Glutamatergic neuron (in vitro differentiated cells): ENCODE data around the gene COMMD7. TPM values are rescaled to one million over a fixed set of nuclear protein-coding genes. Genes with fewer than 3 reads are reported as not detected.

ENCODE experiments used
- DNase-seq: peaks from one replicate; pipeline ENCODE4 v3.0.0; 2022
- H3K27ac Mint-ChIP-seq: one replicate; pipeline ENCODE4 v1.8.0; 2020; ENCODE audit warnings: mild to moderate bottlenecking, mixed read lengths, inconsistent platforms; ENCODE audit not compliant: unreplicated experiment
- H3K27me3 Mint-ChIP-seq: one replicate; pipeline ENCODE4 v1.8.0; 2020; ENCODE audit warnings: mild to moderate bottlenecking, moderate library complexity, mixed read lengths, inconsistent platforms; ENCODE audit not compliant: unreplicated experiment
- H3K36me3 Mint-ChIP-seq: one replicate; pipeline ENCODE4 v1.8.0; 2020; ENCODE audit warnings: mild to moderate bottlenecking, mixed read lengths, inconsistent platforms; ENCODE audit not compliant: unreplicated experiment
- H3K4me1 Mint-ChIP-seq: one replicate; pipeline ENCODE4 v1.8.0; 2020; ENCODE audit warnings: mild to moderate bottlenecking, low read depth, mixed read lengths, inconsistent platforms; ENCODE audit not compliant: unreplicated experiment
- H3K4me3 Mint-ChIP-seq: one replicate; pipeline ENCODE4 v1.8.0; 2020; ENCODE audit warnings: mild to moderate bottlenecking, mixed read lengths, inconsistent platforms; ENCODE audit not compliant: unreplicated experiment
- H3K9me3 Mint-ChIP-seq: one replicate; pipeline ENCODE4 v1.8.0; 2020; ENCODE audit warnings: mild to moderate bottlenecking, moderate library complexity, mixed read lengths, inconsistent platforms; ENCODE audit not compliant: unreplicated experiment
- total RNA-seq: library from RNA; stranded (reverse); fragmentation: NEBNext Ultra II Directional; extraction: Animal tissue kit (Norgen Biotek cat#: 25700); gene quantifications from one replicate; pipeline ENCODE4 v1.2.1, GENCODE V29; 2021; ENCODE audit not compliant: unreplicated experiment
- TF ChIP-seq, protein P1 (sequence below): fragments of 200-600 bp; sonication (generic); IDR thresholded peaks from one replicate; pipeline ENCODE4 v1.5.0; 2021; ENCODE audit not compliant: partially characterized antibody, unreplicated experiment

The COMMD7 gene
- total RNA-seq, 1 donor from 2014 or later: 71.5 TPM

DNA sequence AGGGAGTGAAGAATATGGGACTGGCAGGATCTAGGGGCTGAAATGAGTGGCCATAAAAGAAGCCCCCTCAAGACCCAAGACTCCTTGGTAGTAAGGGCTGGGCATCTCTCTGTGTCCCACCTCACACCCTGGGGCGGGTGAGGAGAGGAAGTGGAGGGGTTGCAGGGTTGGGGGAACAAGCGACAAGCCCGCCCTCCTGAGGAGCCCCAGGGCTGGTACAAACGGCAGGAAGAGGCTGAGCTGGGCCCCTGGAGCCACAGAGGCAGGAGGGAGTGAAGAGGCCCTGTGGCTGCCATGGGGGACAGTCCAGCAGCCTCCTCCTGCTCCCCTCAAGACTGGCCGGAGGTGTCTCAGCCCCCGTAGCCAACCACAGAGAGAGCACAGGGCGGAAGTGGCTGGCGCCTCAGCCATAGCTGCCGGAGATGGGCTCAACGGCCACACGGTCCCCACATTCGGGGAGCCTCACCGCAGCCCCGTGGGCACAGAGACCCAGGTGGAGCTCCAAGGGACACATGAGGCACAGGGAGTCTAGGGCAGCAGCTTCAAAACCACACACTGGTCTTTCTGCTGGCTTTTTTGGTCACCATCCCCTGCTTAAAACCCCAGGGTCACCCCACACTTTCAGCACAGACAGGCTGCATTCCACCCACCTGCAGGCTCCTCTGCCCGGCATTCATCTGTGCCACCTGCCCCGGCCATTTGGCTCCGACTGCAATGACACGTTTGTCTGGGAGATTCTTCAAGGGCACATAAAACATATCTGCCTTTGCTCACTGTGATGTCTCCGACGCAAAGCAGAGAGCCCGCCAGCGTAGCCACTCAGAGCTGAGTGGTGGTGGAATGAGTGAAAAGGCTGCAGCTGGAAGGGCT lies 70.0 kb downstream of the COMMD7 start:
- TF ChIP-seq, protein P1, sequence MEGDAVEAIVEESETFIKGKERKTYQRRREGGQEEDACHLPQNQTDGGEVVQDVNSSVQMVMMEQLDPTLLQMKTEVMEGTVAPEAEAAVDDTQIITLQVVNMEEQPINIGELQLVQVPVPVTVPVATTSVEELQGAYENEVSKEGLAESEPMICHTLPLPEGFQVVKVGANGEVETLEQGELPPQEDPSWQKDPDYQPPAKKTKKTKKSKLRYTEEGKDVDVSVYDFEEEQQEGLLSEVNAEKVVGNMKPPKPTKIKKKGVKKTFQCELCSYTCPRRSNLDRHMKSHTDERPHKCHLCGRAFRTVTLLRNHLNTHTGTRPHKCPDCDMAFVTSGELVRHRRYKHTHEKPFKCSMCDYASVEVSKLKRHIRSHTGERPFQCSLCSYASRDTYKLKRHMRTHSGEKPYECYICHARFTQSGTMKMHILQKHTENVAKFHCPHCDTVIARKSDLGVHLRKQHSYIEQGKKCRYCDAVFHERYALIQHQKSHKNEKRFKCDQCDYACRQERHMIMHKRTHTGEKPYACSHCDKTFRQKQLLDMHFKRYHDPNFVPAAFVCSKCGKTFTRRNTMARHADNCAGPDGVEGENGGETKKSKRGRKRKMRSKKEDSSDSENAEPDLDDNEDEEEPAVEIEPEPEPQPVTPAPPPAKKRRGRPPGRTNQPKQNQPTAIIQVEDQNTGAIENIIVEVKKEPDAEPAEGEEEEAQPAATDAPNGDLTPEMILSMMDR: no peak
- Mint-ChIP-seq H3K9me3 (no peaks in the 10 kb centered on the region), H3K4me1 (peaks cover 10% of the 10 kb centered on the region), H3K27me3 (peaks cover 12% of the 10 kb centered on the region), H3K4me3 (no peak overlapping the region), H3K36me3 (no peaks in the 10 kb centered on the region), H3K27ac (no peak overlapping the region)
- DNase-seq: no peak

DNA sequence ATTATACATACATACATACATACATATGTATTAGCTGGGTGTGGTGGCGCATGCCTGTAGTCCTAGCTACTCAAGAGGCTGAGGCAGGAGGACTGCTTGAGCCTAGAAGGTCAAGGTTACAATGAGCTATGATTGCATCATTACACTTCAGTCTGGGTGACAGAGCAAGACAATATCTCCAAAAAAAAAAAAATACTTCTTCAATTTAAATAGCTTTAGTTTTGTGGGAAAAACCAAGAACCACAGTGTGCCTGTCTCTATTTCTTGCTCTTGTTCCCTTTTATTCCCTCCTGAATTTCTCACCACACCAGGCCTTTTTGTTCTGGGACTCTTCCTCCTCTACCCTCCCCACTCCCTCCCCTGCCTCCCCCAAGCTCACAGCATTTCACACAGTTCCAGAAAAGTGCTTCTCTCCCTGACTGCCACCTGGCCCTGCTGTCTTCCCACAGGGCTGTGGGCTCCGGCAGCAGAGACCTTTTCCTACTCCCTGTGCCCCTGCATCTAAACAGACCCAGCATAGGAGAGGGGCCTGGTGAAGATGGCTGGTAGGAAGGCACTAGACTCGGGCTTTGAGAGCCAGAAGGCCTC lies 70.8 kb downstream of the COMMD7 start:
- no peak overlapping the region for H3K4me3 Mint-ChIP-seq
- TF ChIP-seq, protein P1: no peak
- DNase-seq: no peak
- peak overlapping the region; percentile 22 for H3K27ac Mint-ChIP-seq
- no peaks in the 10 kb centered on the region for H3K36me3 Mint-ChIP-seq
- peaks cover 11% of the 10 kb centered on the region for H3K27me3 Mint-ChIP-seq
- no peaks in the 10 kb centered on the region for H3K9me3 Mint-ChIP-seq
- peaks cover 10% of the 10 kb centered on the region for H3K4me1 Mint-ChIP-seq

DNA sequence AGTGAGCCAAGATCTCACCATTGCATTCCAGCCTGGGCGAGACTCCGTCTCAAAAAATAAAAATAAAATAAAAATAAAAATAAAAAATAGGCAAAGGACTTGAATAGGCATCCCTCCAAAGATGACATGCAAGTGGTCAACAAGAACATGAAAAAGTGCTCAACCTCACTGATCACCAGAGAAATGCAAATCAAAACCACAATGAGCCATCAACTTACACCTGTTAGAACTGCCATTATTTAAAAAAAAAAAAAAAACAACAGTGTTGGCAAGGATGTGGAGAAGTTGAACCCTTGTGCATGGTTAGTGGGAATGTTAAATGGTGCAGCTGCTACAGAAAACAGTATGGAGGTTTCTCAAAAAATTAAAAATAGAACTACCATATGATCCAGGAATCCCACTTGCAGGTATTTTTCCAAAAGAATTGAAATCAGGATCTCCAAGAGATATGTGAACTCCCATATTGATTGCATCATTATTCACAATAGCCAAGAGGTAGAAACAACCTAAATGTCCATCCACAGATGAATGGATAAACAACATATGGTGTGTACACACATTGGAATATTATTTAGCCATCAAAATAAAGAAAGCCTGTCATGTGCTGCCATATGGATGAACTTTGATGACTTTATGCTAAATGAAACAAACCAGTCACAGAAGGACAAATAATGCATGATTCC lies 72.4 kb downstream of the COMMD7 start:
- TF ChIP-seq, protein P1: no peak
- Mint-ChIP-seq H3K36me3 (no peaks in the 10 kb centered on the region), H3K4me1 (peaks cover 11% of the 10 kb centered on the region), H3K9me3 (no peaks in the 10 kb centered on the region), H3K4me3 (no peak overlapping the region), H3K27me3 (peaks cover 8% of the 10 kb centered on the region), H3K27ac (no peak overlapping the region)
- DNase-seq: no peak

DNA sequence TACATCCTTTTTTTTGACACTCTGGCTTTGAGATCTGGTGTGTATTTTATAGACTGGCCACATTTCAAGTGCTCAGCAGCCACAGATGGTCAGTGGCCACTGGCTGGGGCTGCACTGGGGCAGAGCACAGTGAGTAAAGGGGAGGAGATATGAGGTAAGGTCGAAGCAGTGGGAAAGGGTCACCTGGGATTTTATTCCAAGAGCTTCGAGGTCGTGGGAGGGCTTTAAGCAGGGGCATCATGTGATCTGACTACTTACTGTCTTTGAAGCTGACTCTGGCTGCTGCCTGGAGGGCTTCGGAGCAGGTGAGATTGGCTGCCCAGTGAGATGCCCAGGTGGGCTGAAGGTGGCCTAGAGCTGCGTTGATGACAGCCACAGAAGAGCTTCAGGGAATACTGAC lies 76.2 kb downstream of the COMMD7 start:
- no peak for DNase-seq
- Mint-ChIP-seq H3K27me3 (peaks cover 5% of the 10 kb centered on the region), H3K9me3 (peaks cover 1% of the 10 kb centered on the region), H3K36me3 (no peaks in the 10 kb centered on the region), H3K4me3 (no peak overlapping the region), H3K27ac (no peak overlapping the region), H3K4me1 (peaks cover 15% of the 10 kb centered on the region)
- TF ChIP-seq, protein P1: no peak
